DND-41 (cell line): ENCODE data around the gene ADAMTS16.
"Not testable (repeated sequence)": the region's sequence is repeated elsewhere in the genome, so short reads cannot be mapped to it uniquely, and the experiment has no call there.

Experiments used
- ATAC-seq: fragments of 200-7000 bp; cut with Tn5 transposase; 3 replicates; pipeline ENCODE4 v1.9.1; 2021; ENCODE audit warnings: low read depth; ENCODE audit not compliant: insufficient read depth
- DNase-seq: peaks from one replicate; pipeline ENCODE4 v3.0.0-alpha.2; 2020
- H2AFZ ChIP-seq: 2 replicates; pipeline ENCODE4 v1.6.0; 2012; ENCODE audit warnings: low read depth, low read length
- H3K27ac ChIP-seq: 2 replicates; pipeline ENCODE4 v1.5.1; 2012; ENCODE audit warnings: low read length, inconsistent platforms
- H3K27me3 ChIP-seq: fragments of 200-600 bp; sonication (generic); 2 replicates; pipeline ENCODE4 v1.6.0; 2012; ENCODE audit warnings: low read length, mild to moderate bottlenecking, inconsistent platforms; ENCODE audit not compliant: insufficient read depth, poor library complexity
- H3K36me3 ChIP-seq: 2 replicates; pipeline ENCODE4 v1.5.1; 2012; ENCODE audit warnings: low read length, inconsistent platforms; ENCODE audit not compliant: insufficient read depth
- H3K4me1 ChIP-seq: 2 replicates; pipeline ENCODE4 v1.5.1; 2012; ENCODE audit warnings: mild to moderate bottlenecking, low read length; ENCODE audit not compliant: insufficient read depth
- H3K4me2 ChIP-seq: 2 replicates; pipeline ENCODE4 v1.6.0; 2012; ENCODE audit warnings: mild to moderate bottlenecking, moderate library complexity, low read length, inconsistent platforms; ENCODE audit not compliant: insufficient read depth
- H3K4me3 ChIP-seq, 2 experiments: fragments of 200-600 bp in 1 of 2; shearing (Covaris generic) in 1 of 2; 2 replicates each; pipeline ENCODE4 v1.5.1; 2012 to 2016; ENCODE audit warnings: inconsistent platforms in 2 of 2, low read length in 2 of 2, mild to moderate bottlenecking in 2 of 2, low read depth in 1 of 2, moderate library complexity in 1 of 2
- H3K79me2 ChIP-seq: 2 replicates; pipeline ENCODE4 v1.6.0; 2012; ENCODE audit warnings: low read length, inconsistent platforms; ENCODE audit not compliant: insufficient read depth
- H3K9ac ChIP-seq: 2 replicates; pipeline ENCODE4 v1.6.0; 2012; ENCODE audit warnings: low read depth, mild to moderate bottlenecking, inconsistent platforms, low read length, moderate library complexity
- H3K9me3 ChIP-seq: 2 replicates; pipeline ENCODE4 v1.5.1; 2012; ENCODE audit warnings: low read length, moderate library complexity, mild to moderate bottlenecking, inconsistent platforms; ENCODE audit not compliant: insufficient read depth, severe bottlenecking
- H4K20me1 ChIP-seq: 2 replicates; pipeline ENCODE4 v1.6.0; 2012; ENCODE audit warnings: low read length; ENCODE audit not compliant: insufficient read depth
- CTCF ChIP-seq: IDR thresholded peaks from 2 replicates; pipeline ENCODE4 v1.5.1; 2012; ENCODE audit warnings: borderline replicate concordance, low read length, moderate library complexity, mild to moderate bottlenecking; ENCODE audit not compliant: poor library complexity, severe bottlenecking; ENCODE audit errors: extremely low read depth
- EZH2 ChIP-seq: IDR thresholded peaks from 3 replicates; pipeline ENCODE4 v1.6.1; 2012; ENCODE audit warnings: borderline replicate concordance, low read depth, mild to moderate bottlenecking, moderate library complexity, low read length, inconsistent platforms; ENCODE audit not compliant: severe bottlenecking

Gene ADAMTS16

GRCh38 chr5:5134107-5134506 lies 6.0 kb upstream of the ADAMTS16 start:
- no peak overlapping the region for H2AFZ ChIP-seq
- H4K20me1 ChIP-seq: no peaks in the 10 kb centered on the region
- H3K4me1 ChIP-seq: no peaks in the 10 kb centered on the region
- DNase-seq (no peak), ATAC-seq (no peak)
- H3K4me2 ChIP-seq: no peak overlapping the region
- no peaks in the 10 kb centered on the region for H3K9me3 ChIP-seq
- no peak overlapping the region for H3K9ac ChIP-seq
- no peaks in the 10 kb centered on the region for H3K36me3 ChIP-seq
- TF ChIP-seq EZH2: no peak
- TF ChIP-seq CTCF: no peak
- no peak overlapping the region for H3K27ac ChIP-seq
- no peak overlapping the region for H3K4me3 ChIP-seq
- H3K79me2 ChIP-seq: no peaks in the 10 kb centered on the region
- peaks cover 2% of the 10 kb centered on the region for H3K27me3 ChIP-seq

DNA sequence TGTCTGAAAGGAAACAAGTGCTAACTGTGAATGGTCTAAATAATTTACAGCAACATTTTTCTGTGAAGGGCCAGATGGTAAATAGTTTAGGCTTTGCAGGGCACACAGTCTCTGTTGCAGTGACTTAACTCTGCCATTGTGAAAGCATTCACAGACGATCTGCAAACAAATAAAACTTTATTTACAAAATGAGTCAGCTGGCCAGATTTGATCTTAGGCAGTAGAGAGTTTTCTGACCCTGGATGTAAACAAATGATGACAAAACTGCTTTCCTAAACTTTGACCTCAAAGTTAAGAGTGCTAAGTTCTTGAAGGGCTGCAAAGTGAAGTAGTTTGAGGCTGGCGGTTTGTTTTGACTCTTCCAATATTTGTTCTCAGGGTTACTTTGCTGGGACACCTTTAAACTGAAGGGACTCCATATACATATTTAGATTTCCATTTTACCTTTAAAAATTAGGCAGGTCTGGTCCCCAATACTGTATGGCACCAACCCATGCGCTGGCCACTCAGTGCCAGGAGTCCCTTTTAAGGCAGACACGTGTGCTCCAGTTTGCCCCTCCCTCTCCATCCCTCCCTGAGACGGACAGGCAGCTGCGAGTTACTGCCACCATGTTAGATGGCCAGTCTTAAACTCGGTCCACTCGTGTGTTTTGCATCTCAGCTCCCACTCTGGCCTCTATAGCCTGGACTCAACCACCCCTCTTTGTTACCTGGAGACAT lies 4.0 kb upstream of the ADAMTS16 start:
- no peak for DNase-seq
- no peak overlapping the region for H3K4me2 ChIP-seq
- no peak overlapping the region for H3K4me3 ChIP-seq
- no peaks in the 10 kb centered on the region for H3K79me2 ChIP-seq
- no peak overlapping the region for H2AFZ ChIP-seq
- H3K27me3 ChIP-seq: no peaks in the 10 kb centered on the region
- H4K20me1 ChIP-seq: no peaks in the 10 kb centered on the region
- no peaks in the 10 kb centered on the region for H3K9me3 ChIP-seq
- H3K27ac ChIP-seq: no peak overlapping the region
- no peak overlapping the region for H3K9ac ChIP-seq
- TF ChIP-seq CTCF (no peak), EZH2 (no peak)
- no peak for ATAC-seq
- no peaks in the 10 kb centered on the region for H3K4me1 ChIP-seq
- H3K36me3 ChIP-seq: no peaks in the 10 kb centered on the region

DNA sequence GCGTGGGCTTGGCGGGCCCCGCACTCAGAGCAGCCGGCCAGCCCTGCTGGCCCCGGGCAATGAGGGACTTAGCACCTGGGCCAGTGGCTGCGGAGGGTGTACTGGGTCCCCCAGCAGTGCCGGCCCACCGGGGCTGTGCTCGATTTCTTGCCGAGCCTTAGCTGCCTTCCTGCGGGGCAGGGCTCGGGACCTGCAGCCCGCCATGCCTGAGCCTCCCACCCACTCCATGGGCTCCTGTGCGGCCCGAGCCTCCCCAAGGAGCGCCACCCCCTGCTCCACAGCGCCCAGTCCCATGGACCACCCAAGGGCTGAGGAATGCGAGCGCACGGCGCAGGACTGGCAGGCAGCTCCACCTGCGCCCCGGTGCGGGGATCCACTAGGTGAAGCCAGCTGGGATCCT lies 2.3 kb upstream of the ADAMTS16 start:
- not testable (repeated sequence) for H3K36me3 ChIP-seq, DNase-seq, H2AFZ ChIP-seq, H4K20me1 ChIP-seq, H3K27me3 ChIP-seq, H3K4me2 ChIP-seq, H3K4me3 ChIP-seq, H3K4me1 ChIP-seq, H3K9me3 ChIP-seq, H3K27ac ChIP-seq, H3K79me2 ChIP-seq, ATAC-seq, H3K9ac ChIP-seq

DNA sequence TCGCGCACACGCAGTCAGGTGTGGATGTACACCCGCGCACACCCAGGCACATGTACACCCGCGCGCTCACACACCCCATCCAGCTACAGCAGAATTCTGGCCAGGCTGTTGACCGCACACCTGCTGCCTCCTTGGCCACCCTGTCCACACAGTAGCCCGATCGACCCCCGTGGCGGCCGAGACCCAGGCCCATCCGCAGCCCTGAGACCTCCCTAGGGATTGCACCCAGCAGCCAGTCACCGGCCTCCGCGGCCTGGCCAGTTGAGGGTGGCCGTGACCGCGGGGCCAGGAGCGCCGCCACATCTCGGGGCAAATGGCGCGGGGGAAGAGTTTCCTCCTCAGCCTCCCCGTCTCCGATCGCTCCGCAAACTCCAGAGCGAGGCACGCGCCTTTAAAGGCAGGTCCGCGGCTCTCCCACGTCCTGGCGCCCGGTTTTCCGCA lies 774 bp upstream of the ADAMTS16 start:
- ATAC-seq (no peak), DNase-seq (no peak)
- Histone ChIP-seq H3K4me2 (no peak overlapping the region), H3K9ac (no peak overlapping the region), H2AFZ (no peak overlapping the region), H3K27ac (no peak overlapping the region), H3K36me3 (no peaks in the 10 kb centered on the region), H3K4me3 (no peak overlapping the region), H3K27me3 (peaks cover 2% of the 10 kb centered on the region), H3K79me2 (no peaks in the 10 kb centered on the region), H3K9me3 (no peaks in the 10 kb centered on the region), H4K20me1 (no peaks in the 10 kb centered on the region), H3K4me1 (no peaks in the 10 kb centered on the region)
- no peak for TF ChIP-seq EZH2
- TF ChIP-seq CTCF: no peak
